Activated CD8-positive, alpha-beta memory T cell treated with anti-CD3 and anti-CD28 coated beads for 36 hours (primary cell): Measurements from ENCODE around the gene CHSY3. TPM values are rescaled to one million over a fixed set of nuclear protein-coding genes. Genes with fewer than 3 reads are reported as not detected.

Experiments
- CTCF ChIA-PET: fragments of 350-600 bp; sonication (Branson Sonifier 250); formaldehyde crosslinking; loops from one replicate; lab custom pipeline; 2021; ENCODE audit warnings: antibody characterized with exemption; lab: Charles Lee
- POLR2A ChIA-PET: fragments of 350-600 bp; sonication (Branson Sonifier 250); formaldehyde crosslinking; loops from one replicate; lab custom pipeline; 2021; ENCODE audit warnings: antibody characterized with exemption; lab: Charles Lee
- total RNA-seq, 2 experiments: library from RNA; stranded (reverse); gene quantifications; one replicate each; pipeline ENCODE4 v1.2.3, GENCODE V29; 2021

Gene CHSY3
- total RNA-seq: under 1 TPM in 1 of 2 experiments, not detected in 1; 0.06 TPM

GRCh38 chr5:129904102-129904666, at the start of gene CHSY3:
Gene CHSY3, plus strand, starts transcription at chr5:129904465.
- CTCF ChIA-PET: no interaction called here
- POLR2A ChIA-PET: no interaction called here

GRCh38 chr5:129856325-129856724, 47.9 kb upstream of the CHSY3 start:
- POLR2A ChIA-PET: no interaction called here
- CTCF ChIA-PET: no interaction called here

GRCh38 chr5:129857116-129857515, 47.1 kb upstream of the CHSY3 start:
- POLR2A ChIA-PET: no interaction called here
- CTCF ChIA-PET: no interaction called here

- ChIA-PET POLR2A (no interaction called here), CTCF (no interaction called here)
These were observed 46.1 kb upstream of the CHSY3 start for GRCh38 chr5:129858131-129858675.

GRCh38 chr5:129884322-129884721, 19.9 kb upstream of the CHSY3 start:
- ChIA-PET CTCF (no interaction called here), POLR2A (no interaction called here)

GRCh38 chr5:129899454-129899853, 4.8 kb upstream of the CHSY3 start:
- CTCF ChIA-PET: no interaction called here

GRCh38 chr5:129902816-129903215, 1.4 kb upstream of the CHSY3 start:
- ChIA-PET POLR2A (no interaction called here), CTCF (no interaction called here)

More at GRCh38 chr5:129899454-129899853, 4.8 kb upstream of the CHSY3 start:
- POLR2A ChIA-PET: no interaction called here

- POLR2A ChIA-PET: no interaction called here
- CTCF ChIA-PET: no interaction called here
These were observed 681 bp upstream of the CHSY3 start for GRCh38 chr5:129903466-129904101.

- ChIA-PET CTCF (no interaction called here), POLR2A (no interaction called here)
These were observed 605 bp downstream of the CHSY3 start for GRCh38 chr5:129904667-129905472.

- ChIA-PET CTCF (no interaction called here), POLR2A (no interaction called here)
These were observed 1.4 kb downstream of the CHSY3 start for GRCh38 chr5:129905473-129906176.

GRCh38 chr5:129906177-129906887, 2.1 kb downstream of the CHSY3 start:
- ChIA-PET CTCF (no interaction called here), POLR2A (no interaction called here)

GRCh38 chr5:129909225-129909624, 5.0 kb downstream of the CHSY3 start:
- ChIA-PET CTCF (no interaction called here), POLR2A (no interaction called here)

GRCh38 chr5:129912601-129913255, 8.5 kb downstream of the CHSY3 start:
- ChIA-PET POLR2A (no interaction called here), CTCF (no interaction called here)

GRCh38 chr5:129915415-129915814, 11.2 kb downstream of the CHSY3 start:
- POLR2A ChIA-PET: no interaction called here
- CTCF ChIA-PET: no interaction called here

- POLR2A ChIA-PET: no interaction called here
- CTCF ChIA-PET: no interaction called here
These were observed 13.0 kb downstream of the CHSY3 start for GRCh38 chr5:129917224-129917623.

- POLR2A ChIA-PET: no interaction called here
These were observed 16.9 kb downstream of the CHSY3 start for GRCh38 chr5:129921204-129921603.

GRCh38 chr5:129930221-129930620, 26.0 kb downstream of the CHSY3 start:
- CTCF ChIA-PET: no interaction called here
- POLR2A ChIA-PET: no interaction called here

More at GRCh38 chr5:129921204-129921603, 16.9 kb downstream of the CHSY3 start:
- CTCF ChIA-PET: no interaction called here

GRCh38 chr5:129935626-129936025, 31.4 kb downstream of the CHSY3 start:
- CTCF ChIA-PET: no interaction called here
- POLR2A ChIA-PET: no interaction called here

- ChIA-PET CTCF (no interaction called here), POLR2A (no interaction called here)
These were observed 33.8 kb downstream of the CHSY3 start for GRCh38 chr5:129938077-129938476.
